OCI-LY3 (cell line): ENCODE measurements around the gene MTHFD1L.

ENCODE experiments used
- H2AFZ ChIP-seq: fragments of 200-600, 300-600 bp; shearing (Covaris generic); 2 replicates; pipeline ENCODE4 v1.6.0; 2014; ENCODE audit warnings: antibody characterized with exemption, low read depth, low read length
- H3K27ac ChIP-seq: fragments of 200-600, 300-600 bp; sonication (generic); 2 replicates; pipeline ENCODE4 v1.5.1; 2014; ENCODE audit warnings: mild to moderate bottlenecking, low read length, moderate library complexity, mixed read lengths
- H3K27me3 ChIP-seq: fragments of 200-600, 300-600 bp; sonication (generic); 2 replicates; pipeline ENCODE4 v1.6.1; 2014; ENCODE audit warnings: low read depth, low read length, mixed read lengths
- H3K36me3 ChIP-seq: fragments of 200-600, 300-600 bp; sonication (generic); replicated peaks from 2 replicates; pipeline ENCODE3; 2014; ENCODE audit warnings: low read depth, low read length, mixed read lengths
- H3K4me1 ChIP-seq: fragments of 300-600, 200-600 bp; sonication (generic); 2 replicates; pipeline ENCODE4 v1.6.1; 2014; ENCODE audit warnings: low read length, mixed read lengths
- H3K4me2 ChIP-seq: fragments of 200-600, 300-600 bp; sonication (generic); 2 replicates; pipeline ENCODE4 v1.6.1; 2014; ENCODE audit warnings: low read length, mixed read lengths
- H3K4me3 ChIP-seq: fragments of 300-600, 200-600 bp; sonication (generic); 2 replicates; pipeline ENCODE4 v1.5.1; 2014; ENCODE audit warnings: antibody characterized with exemption, mild to moderate bottlenecking, low read length, moderate library complexity
- H3K79me2 ChIP-seq: fragments of 300-600, 200-600 bp; shearing (Covaris generic); 2 replicates; pipeline ENCODE4 v1.6.1; 2014; ENCODE audit warnings: mild to moderate bottlenecking, low read length, mixed read lengths
- H3K9ac ChIP-seq: fragments of 300-600, 200-600 bp; shearing (Covaris generic); 2 replicates; pipeline ENCODE4 v1.6.0; 2014; ENCODE audit warnings: mild to moderate bottlenecking, low read length, moderate library complexity
- H3K9me3 ChIP-seq: fragments of 200-600, 300-600 bp; shearing (Covaris generic); 2 replicates; pipeline ENCODE4 v1.6.1; 2014; ENCODE audit warnings: low read length, mixed read lengths; ENCODE audit not compliant: insufficient read depth
- H4K20me1 ChIP-seq: fragments of 200-600, 300-600 bp; sonication (generic); 2 replicates; pipeline ENCODE4 v1.6.1; 2016; ENCODE audit warnings: low read length, mixed read lengths; ENCODE audit not compliant: insufficient read depth
- EZH2phosphoT487 ChIP-seq: fragments of 200-600 bp; shearing (Covaris generic); IDR thresholded peaks from 2 replicates; pipeline ENCODE4 v1.6.1; 2018; ENCODE audit warnings: antibody characterized with exemption, mixed run types, low read depth
- TF ChIP-seq, protein P1 (sequence below): fragments of 200-600, 300-600 bp; sonication (generic); IDR thresholded peaks from 2 replicates; pipeline ENCODE4 v1.5.1; 2014; ENCODE audit warnings: antibody characterized with exemption, low read length, low read depth

The MTHFD1L gene

DNA sequence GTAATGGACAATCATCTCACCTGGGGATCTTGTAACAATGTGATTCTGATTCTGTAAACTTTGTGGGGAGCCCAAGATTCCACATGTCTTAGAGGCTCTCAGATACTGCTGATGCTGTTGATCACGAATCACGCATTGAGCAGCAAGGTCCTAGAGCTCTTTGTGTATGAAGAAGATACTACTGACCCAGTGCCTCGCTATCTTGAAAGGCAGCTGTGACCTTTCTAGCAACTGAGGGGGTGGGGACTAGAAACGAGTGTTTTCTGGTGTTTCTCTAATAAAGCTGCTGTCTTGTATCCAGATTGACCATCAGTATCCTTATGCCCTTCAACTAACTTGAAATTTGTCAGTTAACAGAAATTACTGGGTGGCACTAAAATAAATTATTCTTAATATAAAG is 142.9 kb downstream of the MTHFD1L start:
- Histone ChIP-seq H3K4me3 (no peak overlapping the region), H4K20me1 (no peaks in the 10 kb centered on the region), H3K79me2 (no peaks in the 10 kb centered on the region), H3K36me3 (no peaks in the 10 kb centered on the region), H3K9me3 (no peaks in the 10 kb centered on the region), H3K27ac (no peak overlapping the region), H3K27me3 (no peaks in the 10 kb centered on the region), H2AFZ (no peak overlapping the region), H3K9ac (no peak overlapping the region), H3K4me2 (no peak overlapping the region), H3K4me1 (peaks cover 13% of the 10 kb centered on the region)
- TF ChIP-seq EZH2phosphoT487 = no peak
- TF ChIP-seq, protein P1, sequence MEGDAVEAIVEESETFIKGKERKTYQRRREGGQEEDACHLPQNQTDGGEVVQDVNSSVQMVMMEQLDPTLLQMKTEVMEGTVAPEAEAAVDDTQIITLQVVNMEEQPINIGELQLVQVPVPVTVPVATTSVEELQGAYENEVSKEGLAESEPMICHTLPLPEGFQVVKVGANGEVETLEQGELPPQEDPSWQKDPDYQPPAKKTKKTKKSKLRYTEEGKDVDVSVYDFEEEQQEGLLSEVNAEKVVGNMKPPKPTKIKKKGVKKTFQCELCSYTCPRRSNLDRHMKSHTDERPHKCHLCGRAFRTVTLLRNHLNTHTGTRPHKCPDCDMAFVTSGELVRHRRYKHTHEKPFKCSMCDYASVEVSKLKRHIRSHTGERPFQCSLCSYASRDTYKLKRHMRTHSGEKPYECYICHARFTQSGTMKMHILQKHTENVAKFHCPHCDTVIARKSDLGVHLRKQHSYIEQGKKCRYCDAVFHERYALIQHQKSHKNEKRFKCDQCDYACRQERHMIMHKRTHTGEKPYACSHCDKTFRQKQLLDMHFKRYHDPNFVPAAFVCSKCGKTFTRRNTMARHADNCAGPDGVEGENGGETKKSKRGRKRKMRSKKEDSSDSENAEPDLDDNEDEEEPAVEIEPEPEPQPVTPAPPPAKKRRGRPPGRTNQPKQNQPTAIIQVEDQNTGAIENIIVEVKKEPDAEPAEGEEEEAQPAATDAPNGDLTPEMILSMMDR = no peak

- Histone ChIP-seq H3K27me3 (no peaks in the 10 kb centered on the region), H3K4me1 (peaks cover 9% of the 10 kb centered on the region), H3K9me3 (no peaks in the 10 kb centered on the region), H3K27ac (no peak overlapping the region), H3K4me2 (no peak overlapping the region), H3K4me3 (no peak overlapping the region), H2AFZ (no peak overlapping the region), H3K36me3 (no peaks in the 10 kb centered on the region), H3K9ac (no peak overlapping the region), H3K79me2 (no peaks in the 10 kb centered on the region), H4K20me1 (no peaks in the 10 kb centered on the region)
- TF ChIP-seq, protein P1 = no peak
- TF ChIP-seq EZH2phosphoT487 = no peak
Measured at GRCh38 chr6:151009576-151009975, 144.1 kb downstream of the MTHFD1L start.

DNA sequence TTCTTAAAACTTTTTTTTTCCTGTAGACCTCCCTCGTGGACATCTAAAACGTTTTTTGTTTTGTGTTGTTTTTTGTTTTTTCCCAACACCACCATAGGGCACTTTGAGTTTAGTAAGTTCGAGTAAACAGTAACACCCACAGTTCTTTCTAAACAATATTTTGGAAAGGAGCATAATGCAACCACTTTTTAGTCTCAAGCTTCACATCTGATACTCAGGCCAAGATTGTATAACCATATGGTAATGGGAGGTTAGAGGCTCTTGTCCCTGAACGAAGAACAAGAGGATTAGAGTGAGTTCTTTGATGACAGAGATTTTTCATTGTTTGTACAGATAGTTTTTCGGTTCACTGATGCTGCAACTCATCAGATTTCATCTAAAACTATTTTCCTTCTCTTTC is 144.6 kb downstream of the MTHFD1L start:
- Histone ChIP-seq H3K9me3 (no peaks in the 10 kb centered on the region), H3K79me2 (no peaks in the 10 kb centered on the region), H3K4me1 (peaks cover 9% of the 10 kb centered on the region), H4K20me1 (no peaks in the 10 kb centered on the region), H3K4me2 (no peak overlapping the region), H3K4me3 (no peak overlapping the region), H3K36me3 (no peaks in the 10 kb centered on the region), H3K27me3 (no peaks in the 10 kb centered on the region), H2AFZ (no peak overlapping the region), H3K27ac (no peak overlapping the region), H3K9ac (no peak overlapping the region)
- TF ChIP-seq, protein P1 = no peak
- TF ChIP-seq EZH2phosphoT487 = no peak

DNA sequence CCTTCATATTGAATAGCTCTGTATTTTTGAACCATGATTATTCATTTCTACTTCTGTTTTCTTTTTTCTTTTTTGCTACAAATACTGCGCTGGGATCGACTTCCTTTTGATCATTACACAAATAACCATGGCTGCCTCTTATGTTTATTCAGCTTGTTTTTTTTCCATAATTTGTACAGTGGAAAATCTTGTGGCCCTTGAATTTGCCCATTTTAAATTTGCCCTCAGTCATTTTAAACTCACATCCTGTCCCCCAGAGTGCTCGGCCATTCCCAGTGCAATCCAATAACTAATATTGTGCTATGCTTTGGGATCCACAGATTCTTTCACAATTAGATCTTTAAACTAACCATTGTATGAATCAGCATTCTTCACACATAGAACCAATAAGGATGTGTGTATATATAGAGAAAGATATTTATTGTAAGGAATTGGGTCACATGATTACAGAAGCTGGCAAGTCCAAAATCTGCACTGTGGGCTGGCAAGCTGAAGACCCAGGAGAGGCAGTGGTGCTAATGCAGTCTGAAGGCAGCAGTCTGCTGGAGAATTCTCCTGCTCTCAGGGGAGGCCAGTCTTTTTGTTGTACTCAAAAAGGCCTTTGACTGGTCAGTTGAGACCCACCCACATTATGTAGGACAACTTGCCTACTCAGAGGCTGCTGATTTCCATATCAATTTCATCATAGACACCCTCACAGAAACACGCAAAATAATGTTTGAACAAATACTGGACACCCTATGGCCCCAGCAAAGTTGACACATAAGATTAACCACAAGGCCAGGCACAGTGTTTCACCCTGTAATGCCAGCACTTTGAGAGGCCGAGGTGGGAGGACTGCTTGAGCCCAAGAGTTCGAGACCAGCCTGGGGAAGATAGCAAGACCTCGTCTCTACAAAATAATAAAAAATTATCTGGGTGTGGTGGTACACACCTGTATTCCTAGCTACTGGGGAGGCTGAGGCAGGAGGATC is 147.1 kb downstream of the MTHFD1L start:
- Histone ChIP-seq H3K27me3 (no peaks in the 10 kb centered on the region), H4K20me1 (no peaks in the 10 kb centered on the region), H3K4me1 (peaks cover 6% of the 10 kb centered on the region), H3K9me3 (no peaks in the 10 kb centered on the region), H3K4me2 (no peak overlapping the region), H3K9ac (no peak overlapping the region), H2AFZ (no peak overlapping the region), H3K36me3 (peaks cover 3% of the 10 kb centered on the region), H3K27ac (no peak overlapping the region), H3K79me2 (no peaks in the 10 kb centered on the region), H3K4me3 (no peak overlapping the region)
- no peak for TF ChIP-seq EZH2phosphoT487
- TF ChIP-seq, protein P1 = no peak
